Right atrium auricular region (tissue), 2 donors: ENCODE results near the gene CDT1. TPM values are rescaled to one million over a fixed set of nuclear protein-coding genes. Genes with fewer than 3 reads are reported as not detected.

Source experiments
- DNase-seq: peaks from one replicate; pipeline ENCODE4 v3.0.0-alpha.2; 2019; ENCODE audit warnings: low spot score
- H3K27ac ChIP-seq, 2 donors: fragments of 200-600 bp; sonication (generic); 1 replicate in 1 of 2; 2 replicates in 1 of 2; pipeline ENCODE4 v1.5.1; 2016 to 2019
- H3K27me3 ChIP-seq, 2 donors: fragments of 200-600 bp; sonication (generic); one replicate each; pipeline versions ENCODE4 v1.5.1 to v1.6.0; 2017 to 2019
- H3K36me3 ChIP-seq: fragments of 200-600 bp; sonication (generic); one replicate; pipeline ENCODE4 v1.5.1; 2016
- H3K4me1 ChIP-seq, 2 donors: fragments of 200-600 bp; sonication (generic); one replicate each; pipeline versions ENCODE4 v1.5.1 to v1.6.0; 2017 to 2019
- H3K4me3 ChIP-seq, 2 donors: fragments of 200-600 bp; sonication (generic); 1 replicate in 1 of 2; 2 replicates in 1 of 2; pipeline ENCODE4 v1.5.1; 2017 to 2019; ENCODE audit warnings: mild to moderate bottlenecking in 1 of 2, moderate library complexity in 1 of 2
- H3K9me3 ChIP-seq, 2 donors: fragments of 200-600 bp; sonication (generic); one replicate each; pipeline ENCODE4 v1.5.1; 2019
- total RNA-seq, 2 donors: library from RNA; depleted of rRNA; stranded (reverse); fragments of >200 nt; gene quantifications; one replicate each; pipeline ENCODE4 v1.1.0, GENCODE V29; 2016
- TF ChIP-seq, protein P1 (sequence below), 2 donors: fragments of 200-600 bp; sonication (generic); IDR thresholded peaks; one replicate each; pipeline ENCODE4 v1.5.1; 2019; ENCODE audit warnings: antibody characterized with exemption in 2 of 2

Gene CDT1
- total RNA-seq, 2 donors from 2014 or later: 0.39 to 1.3 TPM

DNA sequence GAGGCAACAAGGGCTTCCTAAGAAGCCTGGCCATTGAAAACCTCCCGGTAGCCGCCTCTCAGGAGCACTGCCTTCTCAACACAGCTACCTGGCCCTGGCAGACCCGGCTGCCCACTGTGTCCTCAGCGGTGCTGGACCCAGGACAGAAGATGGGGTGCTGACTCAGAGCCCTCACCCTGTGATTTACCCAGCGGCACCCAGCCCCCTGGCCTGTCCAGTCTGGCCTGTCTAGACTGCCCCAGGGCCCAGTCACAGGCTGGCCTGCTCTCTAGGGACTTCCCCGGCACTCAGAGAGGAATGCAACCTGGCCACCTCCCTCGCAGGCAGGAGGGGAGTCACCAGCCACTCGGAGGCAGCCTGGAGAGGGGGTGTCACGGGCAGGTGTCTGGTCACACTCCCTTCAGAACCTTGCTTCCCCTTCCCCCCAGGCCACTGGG is 38.7 kb upstream of the CDT1 start:
- Histone ChIP-seq H3K36me3 (no peaks in the 10 kb centered on the region), H3K27me3 (no peaks in the 10 kb centered on the region), H3K4me3 (no peak overlapping the region), H3K4me1 (peaks cover 0 to 43% of the 10 kb centered on the region in 2 donors), H3K27ac (no peak overlapping the region), H3K9me3 (no peaks in the 10 kb centered on the region)
- TF ChIP-seq, protein P1, sequence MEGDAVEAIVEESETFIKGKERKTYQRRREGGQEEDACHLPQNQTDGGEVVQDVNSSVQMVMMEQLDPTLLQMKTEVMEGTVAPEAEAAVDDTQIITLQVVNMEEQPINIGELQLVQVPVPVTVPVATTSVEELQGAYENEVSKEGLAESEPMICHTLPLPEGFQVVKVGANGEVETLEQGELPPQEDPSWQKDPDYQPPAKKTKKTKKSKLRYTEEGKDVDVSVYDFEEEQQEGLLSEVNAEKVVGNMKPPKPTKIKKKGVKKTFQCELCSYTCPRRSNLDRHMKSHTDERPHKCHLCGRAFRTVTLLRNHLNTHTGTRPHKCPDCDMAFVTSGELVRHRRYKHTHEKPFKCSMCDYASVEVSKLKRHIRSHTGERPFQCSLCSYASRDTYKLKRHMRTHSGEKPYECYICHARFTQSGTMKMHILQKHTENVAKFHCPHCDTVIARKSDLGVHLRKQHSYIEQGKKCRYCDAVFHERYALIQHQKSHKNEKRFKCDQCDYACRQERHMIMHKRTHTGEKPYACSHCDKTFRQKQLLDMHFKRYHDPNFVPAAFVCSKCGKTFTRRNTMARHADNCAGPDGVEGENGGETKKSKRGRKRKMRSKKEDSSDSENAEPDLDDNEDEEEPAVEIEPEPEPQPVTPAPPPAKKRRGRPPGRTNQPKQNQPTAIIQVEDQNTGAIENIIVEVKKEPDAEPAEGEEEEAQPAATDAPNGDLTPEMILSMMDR (IDR thresholded peaks at IDR 0.05): no peak
- no peak for DNase-seq

DNA sequence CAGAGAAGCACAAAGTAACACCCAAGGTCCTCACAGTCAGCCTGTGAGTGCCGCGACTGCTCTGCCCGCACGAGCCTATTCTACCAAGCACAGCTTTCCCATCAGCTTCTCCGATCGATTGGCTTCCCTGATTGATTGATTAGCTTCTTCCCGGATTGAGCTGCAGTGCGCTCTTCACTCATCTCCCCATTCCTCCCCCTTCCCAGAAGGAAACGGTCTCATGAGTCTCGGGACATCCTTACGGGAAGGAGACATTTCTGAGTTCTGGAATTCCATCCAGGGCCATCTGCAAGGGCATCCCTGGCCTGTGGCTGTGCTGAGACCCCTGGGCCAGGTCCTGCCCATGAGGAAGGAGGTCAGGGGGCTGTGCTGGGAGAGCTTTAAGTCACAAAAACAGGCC is 36.6 kb upstream of the CDT1 start:
- H3K36me3 ChIP-seq: no peaks in the 10 kb centered on the region
- DNase-seq: no peak
- H3K4me1 ChIP-seq: peaks cover 0 to 51% of the 10 kb centered on the region in 2 donors
- no peaks in the 10 kb centered on the region for H3K27me3 ChIP-seq
- H3K9me3 ChIP-seq: no peaks in the 10 kb centered on the region
- H3K4me3 ChIP-seq: no peak overlapping the region
- TF ChIP-seq, protein P1 (IDR thresholded peaks at IDR 0.05): no peak
- no peak overlapping the region for H3K27ac ChIP-seq

DNA sequence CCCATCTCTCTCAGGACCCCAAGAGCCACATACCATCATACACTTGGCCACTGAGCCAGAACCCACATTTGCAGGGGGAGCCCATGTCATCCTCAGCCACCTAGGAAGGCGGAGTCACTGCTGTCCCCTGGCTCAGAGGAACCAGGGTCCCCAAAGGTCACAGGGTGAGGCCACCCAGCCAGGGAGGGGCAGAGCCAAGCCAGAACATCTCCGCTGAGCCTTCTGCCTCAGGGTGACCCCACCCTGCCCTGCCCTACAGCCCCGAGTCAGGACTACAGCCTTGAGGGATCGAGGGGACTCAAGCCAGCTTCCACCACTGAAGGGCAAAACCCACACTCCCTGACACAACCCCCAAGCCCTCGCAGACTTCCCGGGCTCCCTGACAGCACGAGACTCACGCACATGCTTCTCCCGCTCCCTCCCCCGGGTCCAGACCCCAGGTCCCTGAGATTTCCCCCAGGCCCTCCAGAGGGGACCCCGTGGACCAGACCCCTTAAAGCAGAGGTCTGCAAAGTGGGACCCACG is 36.0 kb upstream of the CDT1 start:
- Histone ChIP-seq H3K36me3 (no peaks in the 10 kb centered on the region), H3K27ac (peak overlapping the region in 1 of 2 donors; percentile 15), H3K9me3 (no peaks in the 10 kb centered on the region), H3K27me3 (no peaks in the 10 kb centered on the region), H3K4me1 (peaks cover 0 to 53% of the 10 kb centered on the region in 2 donors), H3K4me3 (no peak overlapping the region)
- no peak for DNase-seq
- TF ChIP-seq, protein P1 (IDR thresholded peaks at IDR 0.05): no peak

DNA sequence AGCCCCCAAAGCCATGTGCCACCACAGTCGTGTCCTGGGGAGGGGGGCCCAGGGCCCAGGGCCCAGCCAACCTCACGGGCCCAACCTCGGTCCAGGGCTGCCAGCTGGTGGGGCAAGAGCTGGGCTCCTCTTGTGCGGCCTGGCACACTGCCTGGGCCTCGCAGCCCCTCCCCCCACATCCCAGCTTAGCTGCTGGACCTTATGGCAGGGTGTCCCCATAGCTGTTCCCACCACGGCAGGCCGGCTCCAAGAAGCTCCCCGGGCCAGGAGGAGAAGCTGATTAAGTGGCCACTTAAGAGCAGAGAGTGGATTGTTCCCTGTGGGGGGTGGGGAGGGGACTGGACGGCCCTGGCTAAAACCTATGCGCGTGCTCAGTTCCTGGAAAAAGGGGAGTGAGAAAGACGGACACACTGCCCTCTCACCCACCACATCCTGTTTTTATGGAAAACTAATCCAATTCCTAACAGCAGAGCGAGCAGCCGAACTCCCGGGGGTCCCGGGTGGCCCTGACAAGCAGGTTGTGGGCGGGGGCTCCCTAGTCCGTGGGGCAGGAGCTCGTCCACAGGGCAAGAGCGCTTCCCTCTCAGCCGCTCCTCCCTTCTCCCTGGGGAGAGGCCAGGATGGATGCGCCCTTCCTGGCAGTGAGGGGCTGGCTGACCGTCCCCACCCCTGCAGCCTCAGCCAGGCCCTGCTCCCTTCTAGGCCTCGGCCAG is 35.4 kb upstream of the CDT1 start:
- TF ChIP-seq, protein P1 (IDR thresholded peaks at IDR 0.05): no peak
- Histone ChIP-seq H3K27ac (peak overlapping the region in 1 of 2 donors; percentile 15), H3K27me3 (no peaks in the 10 kb centered on the region), H3K36me3 (no peaks in the 10 kb centered on the region), H3K4me1 (peaks cover 0 to 60% of the 10 kb centered on the region in 2 donors), H3K4me3 (no peak overlapping the region), H3K9me3 (no peaks in the 10 kb centered on the region)
- no peak for DNase-seq

DNA sequence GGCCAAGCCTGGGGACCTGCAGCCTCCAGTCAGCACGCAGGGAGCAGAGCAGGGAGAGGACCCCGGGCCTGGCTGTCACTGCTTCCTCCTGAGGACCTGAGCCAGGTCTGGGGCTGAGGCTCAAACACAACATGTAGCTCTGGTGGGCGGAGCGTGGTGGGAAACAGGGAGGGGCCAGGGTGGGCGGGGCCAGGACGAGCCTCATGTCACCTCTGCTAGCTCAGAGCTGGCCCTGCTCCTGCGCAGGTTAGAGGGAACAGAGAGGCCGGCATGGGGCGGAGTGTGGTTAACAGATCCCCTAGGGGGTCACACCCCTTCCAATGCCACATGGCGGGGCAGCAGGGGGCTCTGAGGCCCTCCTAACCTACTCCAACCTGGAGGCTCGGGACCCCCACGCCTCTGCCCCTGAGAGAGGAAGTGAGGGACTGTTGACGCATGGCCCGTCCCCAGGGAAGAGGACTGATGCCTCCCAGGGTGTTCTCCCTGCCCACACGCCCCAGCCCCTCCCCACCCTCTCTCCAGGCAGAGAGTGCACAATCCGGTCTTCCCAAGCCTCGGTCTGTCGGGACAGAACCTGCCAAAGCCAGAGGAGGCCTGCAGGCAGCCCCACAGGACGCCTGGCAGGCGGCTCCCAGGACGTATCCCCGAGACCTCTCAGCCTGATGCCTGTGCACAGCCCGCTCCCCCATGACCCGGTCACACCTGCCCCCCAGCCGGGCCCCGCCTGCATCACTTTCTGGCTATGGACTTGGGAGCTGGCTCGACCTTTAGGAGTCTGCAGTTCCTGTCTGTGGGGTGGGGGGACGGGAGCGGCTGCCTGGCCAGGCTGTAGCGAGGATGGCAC is 33.8 kb upstream of the CDT1 start:
- H3K4me3 ChIP-seq: peak overlapping the region in 1 of 2 donors; percentile 27
- DNase-seq: no peak
- H3K27me3 ChIP-seq: no peaks in the 10 kb centered on the region
- no peaks in the 10 kb centered on the region for H3K36me3 ChIP-seq
- peaks cover 0 to 76% of the 10 kb centered on the region in 2 donors for H3K4me1 ChIP-seq
- no peaks in the 10 kb centered on the region for H3K9me3 ChIP-seq
- peak overlapping the region in 1 of 2 donors; percentile 32 for H3K27ac ChIP-seq
- TF ChIP-seq, protein P1 (IDR thresholded peaks at IDR 0.05): no peak
